Dendritic cell treated with granulocyte-macrophage colony-stimulating factor and Interleukin-4, amounts not matched to agents 40 ng/mL and 50 ng/mL, for 4 days (primary cell): ENCODE results near the gene ZCRB1.
"Not testable (repeated sequence)": the region's sequence is repeated elsewhere in the genome, so short reads cannot be mapped to it uniquely, and the experiment has no call there.

Experiments used
- H3K27ac Mint-ChIP-seq: one replicate; pipeline ENCODE4 v1.8.0; 2022; ENCODE audit warnings: mild to moderate bottlenecking, mixed read lengths
- H3K27me3 Mint-ChIP-seq: one replicate; pipeline ENCODE4 v1.8.0; 2022; ENCODE audit warnings: mild to moderate bottlenecking, mixed read lengths
- H3K36me3 Mint-ChIP-seq: one replicate; pipeline ENCODE4 v1.8.0; 2022; ENCODE audit warnings: low read depth, mixed read lengths
- H3K4me1 Mint-ChIP-seq: one replicate; pipeline ENCODE4 v1.8.0; 2022; ENCODE audit warnings: low read depth, mixed read lengths
- H3K4me3 Mint-ChIP-seq: one replicate; pipeline ENCODE4 v1.8.0; 2022; ENCODE audit warnings: mild to moderate bottlenecking, moderate library complexity, mixed read lengths
- H3K9me3 Mint-ChIP-seq: one replicate; pipeline ENCODE4 v1.8.0; 2022; ENCODE audit warnings: mixed read lengths
- intact Hi-C: fragments of 100-400 bp; cut with micrococcal nuclease; formaldehyde crosslinking; loops from one replicate; pipeline ENCODE4 v1.15.0; 2022

ZCRB1 gene

DNA sequence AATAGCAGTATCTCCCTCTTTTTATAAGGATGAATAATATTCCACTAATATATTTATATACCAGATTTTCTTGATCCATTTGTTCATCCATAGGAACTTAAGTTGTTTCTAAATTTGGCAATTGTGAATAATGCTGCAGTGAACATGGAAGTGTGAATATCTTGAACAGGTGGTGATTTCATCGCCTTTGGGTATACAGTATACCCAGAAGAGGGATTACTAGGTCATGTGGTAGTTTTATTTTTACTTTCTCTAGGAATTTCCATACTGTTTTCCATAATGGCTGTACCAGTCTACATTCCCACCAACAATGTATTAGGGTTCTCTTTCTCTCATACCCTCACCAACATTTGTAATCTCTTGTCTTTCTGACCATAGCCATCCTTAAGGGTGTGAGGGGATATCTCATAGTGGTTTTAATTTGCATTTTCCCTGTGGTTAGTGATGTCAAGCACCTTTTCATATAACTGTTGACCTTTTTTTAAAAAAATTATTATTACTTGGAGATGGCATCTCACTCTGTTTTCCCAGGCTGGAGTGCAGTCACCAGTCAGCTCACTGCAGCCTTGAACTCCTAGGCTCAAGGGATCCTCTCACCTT lies 20.6 kb upstream of the ZCRB1 start:
- H3K36me3 Mint-ChIP-seq, result peaks cover 32% of the 10 kb centered on the region
- H3K27ac Mint-ChIP-seq, result no peak overlapping the region
- peaks cover 5% of the 10 kb centered on the region for H3K4me1 Mint-ChIP-seq
- H3K4me3 Mint-ChIP-seq, result no peak overlapping the region
- H3K27me3 Mint-ChIP-seq, result no peaks in the 10 kb centered on the region
- H3K9me3 Mint-ChIP-seq, result no peaks in the 10 kb centered on the region
- intact Hi-C loops, result no loop called here

- H3K36me3 Mint-ChIP-seq, result peaks cover 28% of the 10 kb centered on the region
- H3K4me1 Mint-ChIP-seq, result peaks cover 5% of the 10 kb centered on the region
- no peak overlapping the region for H3K27ac Mint-ChIP-seq
- H3K4me3 Mint-ChIP-seq, result no peak overlapping the region
- no peaks in the 10 kb centered on the region for H3K9me3 Mint-ChIP-seq
- no peaks in the 10 kb centered on the region for H3K27me3 Mint-ChIP-seq
- intact Hi-C loops, result no loop called here
These were observed 17.8 kb upstream of the ZCRB1 start for GRCh38 chr12:42343721-42344120.

DNA sequence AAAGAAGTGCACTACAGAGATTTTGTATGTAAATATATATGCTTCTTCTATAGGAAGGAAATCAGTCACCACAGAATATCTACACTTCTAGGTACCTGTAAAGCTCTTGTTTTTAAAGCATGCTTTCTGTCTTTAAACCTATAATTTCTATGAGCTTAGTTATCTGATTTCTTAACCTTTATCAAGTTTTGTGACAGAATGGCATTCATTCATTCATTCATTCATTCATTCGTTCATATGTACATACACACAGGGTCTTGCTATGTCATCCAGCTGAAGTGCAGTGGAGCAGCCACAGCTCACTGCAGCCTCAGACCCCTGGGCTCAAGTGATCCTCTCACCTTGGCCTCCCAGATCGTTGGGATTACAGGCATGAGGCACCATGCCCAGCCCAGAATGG lies 16.1 kb upstream of the ZCRB1 start:
- H3K4me1 Mint-ChIP-seq, result peaks cover 11% of the 10 kb centered on the region
- peaks cover 45% of the 10 kb centered on the region for H3K36me3 Mint-ChIP-seq
- H3K27ac Mint-ChIP-seq, result no peak overlapping the region
- H3K27me3 Mint-ChIP-seq, result no peaks in the 10 kb centered on the region
- H3K4me3 Mint-ChIP-seq, result no peak overlapping the region
- no peaks in the 10 kb centered on the region for H3K9me3 Mint-ChIP-seq
- intact Hi-C loops, result no loop called here

DNA sequence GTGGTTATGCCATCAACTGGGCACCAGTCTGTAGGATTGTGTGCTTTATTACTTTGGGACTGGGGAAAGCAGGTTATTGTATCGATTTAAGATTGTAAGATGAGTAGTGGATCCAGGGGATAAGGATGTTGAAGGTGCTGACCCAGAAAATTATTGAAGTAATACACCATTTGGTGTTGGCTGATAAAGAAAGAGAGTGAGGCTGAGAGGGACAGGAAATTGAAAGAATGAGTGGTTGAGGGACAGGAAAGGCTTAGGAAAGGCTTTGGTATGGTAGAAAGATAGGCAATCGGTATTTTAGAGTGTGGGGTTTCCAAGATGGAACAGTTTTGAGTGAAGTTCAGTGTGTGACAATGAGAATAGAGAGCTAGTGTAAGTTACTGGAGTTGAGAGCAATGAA lies 12.4 kb upstream of the ZCRB1 start:
- intact Hi-C loops, result no loop called here
- H3K4me3 Mint-ChIP-seq, result no peak overlapping the region
- no peaks in the 10 kb centered on the region for H3K9me3 Mint-ChIP-seq
- peaks cover 21% of the 10 kb centered on the region for H3K4me1 Mint-ChIP-seq
- no peak overlapping the region for H3K27ac Mint-ChIP-seq
- H3K27me3 Mint-ChIP-seq, result no peaks in the 10 kb centered on the region
- peaks cover 47% of the 10 kb centered on the region for H3K36me3 Mint-ChIP-seq

- H3K27ac Mint-ChIP-seq, result no peak overlapping the region
- H3K36me3 Mint-ChIP-seq, result peaks cover 39% of the 10 kb centered on the region
- H3K4me3 Mint-ChIP-seq, result no peak overlapping the region
- peaks cover 28% of the 10 kb centered on the region for H3K4me1 Mint-ChIP-seq
- intact Hi-C loops, result no loop called here
- H3K9me3 Mint-ChIP-seq, result no peaks in the 10 kb centered on the region
- H3K27me3 Mint-ChIP-seq, result no peaks in the 10 kb centered on the region
These were observed 10.4 kb upstream of the ZCRB1 start for GRCh38 chr12:42336286-42336685.

DNA sequence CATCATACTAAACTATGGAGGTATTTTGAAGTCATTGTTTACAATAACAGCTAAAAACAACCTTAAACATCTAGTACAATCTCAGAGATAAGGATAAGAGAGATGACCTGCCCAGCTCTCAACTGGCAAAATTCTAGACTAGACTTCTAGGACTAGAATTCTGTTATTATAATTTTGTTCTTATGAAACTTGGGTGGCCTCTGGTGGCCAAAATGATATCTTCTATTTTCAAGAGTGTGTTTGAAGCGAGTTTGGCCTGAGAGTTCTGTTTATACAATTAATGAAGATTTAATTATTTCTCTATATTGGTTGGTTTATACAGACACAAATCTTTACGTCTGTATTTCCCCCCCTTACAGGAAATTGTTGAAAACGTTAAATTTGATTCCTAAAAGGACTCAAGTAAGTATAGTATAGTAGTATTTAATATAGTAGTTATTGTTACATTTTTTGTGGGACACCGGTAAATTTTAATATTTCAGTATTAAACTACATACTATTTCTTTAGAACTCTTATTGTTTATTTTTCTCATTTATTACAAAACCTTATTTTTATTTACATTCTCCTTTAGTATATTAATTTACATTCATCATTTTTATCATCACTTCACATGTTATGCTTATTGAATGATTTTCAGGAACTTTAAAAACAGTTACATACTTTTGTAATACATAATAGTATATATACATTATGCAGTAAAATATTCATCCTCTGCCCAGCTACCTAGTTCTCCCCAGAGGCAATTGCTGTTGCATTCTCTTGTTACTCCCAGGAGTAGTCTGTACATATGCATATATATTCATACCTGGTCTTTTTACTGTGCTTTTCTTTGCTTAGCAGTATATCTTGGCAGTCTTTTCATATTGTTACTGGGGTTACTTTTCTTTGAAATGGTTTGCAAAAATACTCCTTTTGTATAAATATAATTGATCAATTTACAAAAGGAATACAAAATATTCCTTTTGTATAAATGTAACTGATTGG lies 6.7 kb upstream of the ZCRB1 start:
- no peak overlapping the region for H3K4me3 Mint-ChIP-seq
- intact Hi-C loops, result loop anchor here (1.0 to 5.0 kb wide), 2 partner anchors 203 to 1055 kb away; no protein-coding TSS in a partner anchor
- H3K27ac Mint-ChIP-seq, result no peak overlapping the region
- H3K9me3 Mint-ChIP-seq, result no peaks in the 10 kb centered on the region
- peaks cover 41% of the 10 kb centered on the region for H3K36me3 Mint-ChIP-seq
- peaks cover 48% of the 10 kb centered on the region for H3K4me1 Mint-ChIP-seq
- no peaks in the 10 kb centered on the region for H3K27me3 Mint-ChIP-seq

DNA sequence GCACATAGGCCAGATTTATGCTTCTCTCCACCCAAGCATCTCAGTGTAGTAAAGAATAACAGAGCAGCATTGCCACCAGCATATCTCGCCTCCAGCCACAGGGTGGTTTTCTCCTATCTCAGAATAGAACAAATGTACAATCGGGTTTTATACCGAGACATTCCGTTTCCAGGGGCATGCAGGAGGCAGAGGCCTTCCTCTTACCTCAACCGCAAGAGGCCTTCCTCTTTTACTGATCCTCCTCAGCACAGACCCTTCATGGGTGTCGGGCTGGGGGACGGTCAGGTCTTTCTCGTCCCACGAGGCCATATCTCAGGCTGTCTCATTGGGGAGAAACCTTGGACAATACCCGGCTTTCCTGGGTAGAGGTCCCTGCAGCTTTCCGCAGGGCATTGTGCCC lies 4.2 kb upstream of the ZCRB1 start:
- H3K27me3 Mint-ChIP-seq, H3K4me3 Mint-ChIP-seq, H3K9me3 Mint-ChIP-seq: not testable (repeated sequence)
- Mint-ChIP-seq H3K4me1 (peaks cover 65% of the 10 kb centered on the region), H3K27ac (peak overlapping the region; percentile 1), H3K36me3 (peaks cover 42% of the 10 kb centered on the region)
- intact Hi-C loops, result loop anchor here (2.0 to 5.0 kb wide), 2 partner anchors 93 to 1053 kb away; no protein-coding TSS in a partner anchor

- no peaks in the 10 kb centered on the region for H3K27me3 Mint-ChIP-seq
- H3K27ac Mint-ChIP-seq, result peak overlapping the region; percentile 99
- intact Hi-C loops, result no loop called here
- no peaks in the 10 kb centered on the region for H3K9me3 Mint-ChIP-seq
- H3K4me3 Mint-ChIP-seq, result peak overlapping the region; percentile 99
- H3K4me1 Mint-ChIP-seq, result peaks cover 51% of the 10 kb centered on the region
- H3K36me3 Mint-ChIP-seq, result peaks cover 51% of the 10 kb centered on the region
These were observed 1.3 kb upstream of the ZCRB1 start for GRCh38 chr12:42327227-42327590.

GRCh38 chr12:42326541-42327226 lies 790 bp upstream of the ZCRB1 start:
- peak overlapping the region; percentile 99 for H3K27ac Mint-ChIP-seq
- peaks cover 46% of the 10 kb centered on the region for H3K4me1 Mint-ChIP-seq

DNA sequence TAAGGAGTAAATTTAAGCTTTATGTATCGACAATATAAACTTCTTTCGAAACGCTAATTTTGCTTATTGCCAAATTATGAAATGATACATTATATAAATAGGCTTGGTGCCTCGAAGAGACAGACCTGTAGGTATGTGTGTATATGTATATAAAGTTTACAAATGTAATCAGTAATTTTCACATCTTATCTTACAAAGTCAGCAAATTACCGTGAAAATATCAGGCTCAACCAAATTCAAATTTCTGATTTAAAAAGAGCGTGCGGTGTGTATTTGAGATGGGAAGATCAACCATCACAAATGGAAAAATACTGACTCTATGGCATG lies 605 bp downstream of the ZCRB1 start:
- Mint-ChIP-seq H3K27me3 (no peaks in the 10 kb centered on the region), H3K27ac (peak overlapping the region; percentile 99), H3K4me1 (peaks cover 34% of the 10 kb centered on the region), H3K4me3 (peak overlapping the region; percentile 99), H3K36me3 (peaks cover 59% of the 10 kb centered on the region), H3K9me3 (no peaks in the 10 kb centered on the region)
- intact Hi-C loops, result no loop called here

More at GRCh38 chr12:42326541-42327226, 790 bp upstream of the ZCRB1 start:
- Mint-ChIP-seq H3K36me3 (peaks cover 53% of the 10 kb centered on the region), H3K4me3 (peak overlapping the region; percentile 99), H3K9me3 (no peaks in the 10 kb centered on the region), H3K27me3 (no peaks in the 10 kb centered on the region)
- intact Hi-C loops, result no loop called here

- peaks cover 25% of the 10 kb centered on the region for H3K4me1 Mint-ChIP-seq
These were observed 2.0 kb downstream of the ZCRB1 start for GRCh38 chr12:42323856-42324255.

DNA sequence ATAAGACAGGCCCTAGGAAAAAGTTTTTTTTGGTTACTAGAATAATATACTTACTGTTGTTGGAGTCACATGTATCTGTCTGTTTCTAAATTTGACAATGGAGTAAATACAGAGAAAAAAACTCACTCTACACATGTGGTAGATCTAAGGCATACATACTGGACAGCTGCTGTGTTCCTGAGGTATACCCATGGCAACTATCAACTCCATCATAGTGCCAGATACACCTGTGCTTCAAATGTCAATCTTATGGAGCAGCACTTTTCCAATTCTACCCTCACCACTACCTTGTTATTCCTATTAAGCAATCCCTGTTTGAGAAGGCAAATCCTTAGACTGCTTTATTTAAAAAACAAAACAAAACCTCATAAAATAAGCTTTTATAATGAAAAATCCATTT lies 3.3 kb downstream of the ZCRB1 start:
- Mint-ChIP-seq H3K9me3 (no peaks in the 10 kb centered on the region), H3K36me3 (peaks cover 57% of the 10 kb centered on the region), H3K27ac (no peak overlapping the region), H3K4me3 (no peak overlapping the region), H3K27me3 (no peaks in the 10 kb centered on the region), H3K4me1 (peaks cover 18% of the 10 kb centered on the region)
- intact Hi-C loops, result no loop called here

More at GRCh38 chr12:42323856-42324255, 2.0 kb downstream of the ZCRB1 start:
- intact Hi-C loops, result no loop called here
- peaks cover 55% of the 10 kb centered on the region for H3K36me3 Mint-ChIP-seq
- H3K27ac Mint-ChIP-seq, result no peak overlapping the region
- no peak overlapping the region for H3K4me3 Mint-ChIP-seq
- no peaks in the 10 kb centered on the region for H3K9me3 Mint-ChIP-seq
- H3K27me3 Mint-ChIP-seq, result no peaks in the 10 kb centered on the region

GRCh38 chr12:42320796-42321195 lies 5.1 kb downstream of the ZCRB1 start:
- Mint-ChIP-seq H3K4me1 (peaks cover 6% of the 10 kb centered on the region), H3K27me3 (no peaks in the 10 kb centered on the region), H3K27ac (no peak overlapping the region), H3K9me3 (no peaks in the 10 kb centered on the region), H3K36me3 (peaks cover 46% of the 10 kb centered on the region), H3K4me3 (no peak overlapping the region)
- intact Hi-C loops, result no loop called here

DNA sequence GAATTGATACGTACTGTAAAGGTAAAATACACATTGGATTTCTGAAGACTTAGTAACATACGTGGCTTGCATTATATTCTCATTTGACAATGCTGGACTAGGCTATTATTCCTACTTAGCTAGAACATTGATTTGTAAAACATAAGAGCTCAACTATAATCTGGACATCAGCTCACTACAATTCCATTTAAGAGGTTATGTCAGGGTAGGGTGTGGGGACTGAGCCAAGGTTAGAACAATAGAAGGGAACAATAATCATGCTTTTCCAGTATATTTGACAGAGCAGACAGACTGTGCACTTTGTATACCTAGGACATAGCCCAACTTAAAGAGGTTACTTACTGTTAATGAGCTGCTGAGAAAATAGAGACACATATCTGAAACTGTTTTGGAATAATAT lies 10.8 kb downstream of the ZCRB1 start:
- Mint-ChIP-seq H3K27ac (no peak overlapping the region), H3K36me3 (peaks cover 42% of the 10 kb centered on the region), H3K9me3 (no peaks in the 10 kb centered on the region), H3K27me3 (no peaks in the 10 kb centered on the region), H3K4me3 (no peak overlapping the region), H3K4me1 (no peaks in the 10 kb centered on the region)
- intact Hi-C loops, result no loop called here
